Panc1 (cell line): Measurements from ENCODE around the gene EHD1. TPM values are rescaled to one million over a fixed set of nuclear protein-coding genes. Genes with fewer than 3 reads are reported as not detected.
A peak's percentile ranks its signal among the peaks of the same experiment; 100 is the strongest.

Experiments
- ATAC-seq: fragments of 200-7000 bp; cut with Tn5 transposase; 2 replicates; pipeline ENCODE4 v1.9.1; 2020; ENCODE audit warnings: mild to moderate bottlenecking, moderate library complexity
- BruUV-seq: library from RNA; stranded (reverse); fragments of 400-500 nt; replicated peaks from 2 replicates; lab custom pipeline; 2021; lab: Mats Ljungman, UMichigan
- CTCF ChIA-PET: fragments of 300-600 bp; sonication (Branson Sonifier 250); formaldehyde crosslinking; loops from one replicate; lab custom pipeline; 2022; ENCODE audit warnings: antibody characterized with exemption; lab: Charles Lee
- POLR2A ChIA-PET: fragments of 300-600 bp; sonication (Branson Sonifier 250); formaldehyde crosslinking; loops from one replicate; lab custom pipeline; 2022; ENCODE audit warnings: antibody characterized with exemption; lab: Charles Lee
- DNase-seq: peaks from one replicate; pipeline ENCODE4 v3.0.0-alpha.2; 2010; ENCODE audit warnings: low read depth, low spot score
- H3K27ac ChIP-seq: 2 replicates; pipeline ENCODE4 v1.5.1; 2011; ENCODE audit warnings: mild to moderate bottlenecking, low read length, inconsistent platforms
- H3K27me3 ChIP-seq: fragments of 200-500 bp; sonication (Bioruptor generic); 2 replicates; pipeline ENCODE4 v1.6.0; 2014; ENCODE audit warnings: low read length, inconsistent platforms; ENCODE audit not compliant: control insufficient read depth, insufficient read depth
- H3K36me3 ChIP-seq: fragments of 200-500 bp; sonication (Bioruptor generic); 2 replicates; pipeline ENCODE4 v1.5.1; 2014; ENCODE audit warnings: inconsistent platforms, mild to moderate bottlenecking, low read length, moderate library complexity; ENCODE audit not compliant: control insufficient read depth, insufficient read depth
- H3K4me1 ChIP-seq: 2 replicates; pipeline ENCODE4 v1.5.1; 2011; ENCODE audit warnings: inconsistent platforms, mild to moderate bottlenecking, low read length, moderate library complexity; ENCODE audit not compliant: control insufficient read depth, insufficient read depth
- H3K4me3 ChIP-seq, 2 experiments: 2 replicates each; pipeline ENCODE4 v1.5.1; 2011 to 2012; ENCODE audit warnings: low read depth in 2 of 2, low read length in 2 of 2, mild to moderate bottlenecking in 2 of 2, inconsistent platforms in 1 of 2, moderate library complexity in 1 of 2
- H3K9me3 ChIP-seq: fragments of 200-500 bp; sonication (Bioruptor generic); 2 replicates; pipeline ENCODE4 v1.5.1; 2014; ENCODE audit warnings: low read depth, mild to moderate bottlenecking, inconsistent platforms, low read length, moderate library complexity; ENCODE audit not compliant: control insufficient read depth, insufficient read depth
- CTCF ChIP-seq: fragments of 450-650 bp; IDR thresholded peaks from 2 replicates; pipeline ENCODE4 v1.5.1; 2017; ENCODE audit warnings: mild to moderate bottlenecking
- POLR2AphosphoS5 ChIP-seq: IDR thresholded peaks from 2 replicates; pipeline ENCODE4 v1.6.1; 2012; ENCODE audit warnings: mild to moderate bottlenecking, low read depth, low read length, moderate library complexity
- REST ChIP-seq, 2 experiments: IDR thresholded peaks; 2 replicates each; pipeline ENCODE4 v1.6.1; 2011 to 2012; ENCODE audit warnings: low read depth in 2 of 2, control low read depth in 1 of 2, low read length in 1 of 2, mild to moderate bottlenecking in 1 of 2, moderate library complexity in 1 of 2; ENCODE audit not compliant: insufficient read depth in 1 of 2
- SIN3A ChIP-seq: IDR thresholded peaks from 2 replicates; pipeline ENCODE4 v1.6.1; 2012; ENCODE audit warnings: low read depth, mild to moderate bottlenecking, low read length, moderate library complexity, borderline replicate concordance; ENCODE audit not compliant: insufficient read depth
- TCF7L2 ChIP-seq: IDR thresholded peaks from 2 replicates; pipeline ENCODE4 v1.6.1; 2011; ENCODE audit warnings: mild to moderate bottlenecking, low read depth, low read length, inconsistent platforms
- in situ Hi-C: cut with HindIII; loops from 2 replicates; pipeline ENCODE4 v1.10.0; 2016; ENCODE audit warnings: low sequenced_read_pairs, low pct_unique_long_range_greater_than_20kb
- intact Hi-C: fragments of 100-400 bp; cut with micrococcal nuclease; formaldehyde crosslinking; loops from one replicate; pipeline ENCODE4 v1.10.0; 2022; ENCODE audit not compliant: unreplicated experiment
- total RNA-seq: library from RNA; stranded (reverse); gene quantifications from one replicate; pipeline ENCODE4 v1.2.1, GENCODE V29; 2021; ENCODE audit not compliant: unreplicated experiment

EHD1 gene
- total RNA-seq, 1 experiment from 2014 or later: 186 TPM

GRCh38 chr11:64858467-64859263 lies 19.8 kb downstream of the EHD1 start:
- Histone ChIP-seq H3K27me3 (no peaks in the 10 kb centered on the region), H3K4me3 (no peak overlapping the region), H3K27ac (peak overlapping the region; percentile 4), H3K4me1 (peaks cover 64% of the 10 kb centered on the region), H3K9me3 (no peaks in the 10 kb centered on the region), H3K36me3 (no peaks in the 10 kb centered on the region; the same call in 1 of the 2 replicates)
- in situ Hi-C loops: no loop called here
- intact Hi-C loops: no loop called here
- ChIA-PET POLR2A (interaction anchor here (0.6 kb wide), 1 partner anchor 9 kb away, joined by 3 read pairs; no protein-coding TSS in a partner anchor), CTCF (interaction anchor here (2.0 kb wide), 1 partner anchor 12 kb away, joined by 5 read pairs; no protein-coding TSS in a partner anchor)
- no TSS peak for BruUV-seq
- DNase-seq (no peak), ATAC-seq (no peak)
- TF ChIP-seq TCF7L2 (no peak), SIN3A (no peak), POLR2AphosphoS5 (no peak), REST (IDR thresholded peaks at IDR 0.05; ENCODE audit: insufficient read depth in 1 of 2, low read depth in 2 of 2, low read length in 1 of 2) (no peak), CTCF (no peak)

GRCh38 chr11:64857485-64857884 lies 20.9 kb downstream of the EHD1 start:
- no TSS peak for BruUV-seq
- POLR2A ChIA-PET: no interaction called here

More at GRCh38 chr11:64857485-64857884, 20.9 kb downstream of the EHD1 start:
- no peaks in the 10 kb centered on the region for H3K27me3 ChIP-seq
- H3K9me3 ChIP-seq: no peaks in the 10 kb centered on the region
- TF ChIP-seq POLR2AphosphoS5 (no peak), SIN3A (no peak), TCF7L2 (no peak), CTCF (no peak), REST (IDR thresholded peaks at IDR 0.05; ENCODE audit: insufficient read depth in 1 of 2, low read depth in 2 of 2, low read length in 1 of 2) (no peak)
- ATAC-seq: no peak
- intact Hi-C loops: no loop called here
- no peak overlapping the region for H3K4me3 ChIP-seq
- in situ Hi-C loops: no loop called here
- no peak for DNase-seq
- peak overlapping the region; percentile 98 for H3K27ac ChIP-seq
- H3K4me1 ChIP-seq: peaks cover 65% of the 10 kb centered on the region
- CTCF ChIA-PET: no interaction called here
- H3K36me3 ChIP-seq: no peaks in the 10 kb centered on the region; the same call in 1 of the 2 replicates
